ENCODE data around the gene DPP7. TPM values are rescaled to one million over a fixed set of nuclear protein-coding genes. Genes with fewer than 3 reads are reported as not detected.

The DPP7 gene
- total and polyA plus RNA-seq, 9 of the 15 experiments (the other 6 are each of a cell fraction or from before 2014, with no cell fraction given) = 0.99 to 365 (median 132) TPM

DNA sequence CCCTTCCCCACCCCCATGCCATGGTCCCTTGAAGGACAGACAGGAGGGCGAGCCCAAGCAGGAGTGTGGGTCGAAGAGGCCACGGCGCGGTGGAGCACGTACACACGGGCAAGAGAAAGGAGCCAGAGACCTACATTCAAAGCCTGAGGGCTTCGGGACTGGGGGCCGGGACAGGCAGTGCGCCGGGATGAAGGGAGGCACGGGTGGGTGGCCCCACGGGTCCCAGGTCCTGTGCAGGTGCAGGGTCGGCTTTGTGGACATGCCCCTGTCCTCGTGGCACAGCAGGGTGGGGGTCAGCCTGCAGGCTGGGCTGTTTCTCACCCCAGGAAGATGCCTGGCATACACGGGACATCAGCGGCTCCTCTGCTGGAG lies 45.5 kb upstream of the DPP7 start:
- no peak overlapping the region for H2AFZ ChIP-seq (ENCODE audit: low read depth, low read length)
- peaks cover 0 to 8% of the 10 kb centered on the region in 2 experiments; a peak in 2 of 5 replicates for H3K27me3 ChIP-seq (ENCODE audit: control insufficient read depth in 2 of 2, insufficient read depth in 2 of 2, low read length in 2 of 2)
- H3K9me3 ChIP-seq (replicated peaks; ENCODE audit: control insufficient read depth, insufficient read depth, low read depth, low read length) = no peaks in the 10 kb centered on the region
- intact Hi-C loops (cut with micrococcal nuclease) (no loop called here), in situ Hi-C loops (cut with MboI) (no loop called here)
- peak overlapping the region in 1 of 2 experiments; percentile 60; a peak in 1 of 4 replicates for H3K9ac ChIP-seq (ENCODE audit: insufficient read depth in 1 of 2, low read depth in 2 of 2, low read length in 2 of 2)
- no peaks in the 10 kb centered on the region for H3K36me3 ChIP-seq (ENCODE audit: control insufficient read depth, insufficient read depth, low read length)
- H3K4me1 ChIP-seq (replicated peaks in 1 of 2; ENCODE audit: control insufficient read depth in 2 of 2, insufficient read depth in 2 of 2, low read length in 2 of 2) = peaks cover 18 to 91% of the 10 kb centered on the region in 2 experiments; a peak in 4 of 5 replicates
- BruUV-seq (replicated peaks) = no TSS peak
- no peaks in the 10 kb centered on the region for H3K9me1 ChIP-seq (ENCODE audit: control insufficient read depth, insufficient read depth, low read length)
- H3K4me2 ChIP-seq (ENCODE audit: insufficient read depth, low read length) = no peak overlapping the region
- TF ChIP-seq SREBF2 (CRISPR knock-in tag; IDR thresholded peaks at IDR 0.05) (no peak), NFE2 (IDR thresholded peaks at IDR 0.05; ENCODE audit: low read depth) (no peak), HOXB6 (CRISPR knock-in tag; IDR thresholded peaks at IDR 0.05; ENCODE audit: borderline replicate concordance) (no peak), BRCA1 (IDR thresholded peaks at IDR 0.05) (no peak), BRCA1 (CRISPR knock-in tag; IDR thresholded peaks at IDR 0.05) (no peak), MYC (IDR thresholded peaks at IDR 0.05; ENCODE audit: low read depth, low read length) (no peak), MYC (CRISPR knock-in tag; IDR thresholded peaks at IDR 0.05; ENCODE audit: borderline replicate concordance, low read depth) (no peak), POLR2B (IDR thresholded peaks at IDR 0.05; ENCODE audit: low read depth, partially characterized antibody) (no peak), XRCC5 (IDR thresholded peaks at IDR 0.05; ENCODE audit: low read depth, low read length) (no peak), RHOXF2B (CRISPR knock-in tag; conservative IDR thresholded peaks at IDR 0.05) (no peak)
- TF ChIP-seq, protein P1, sequence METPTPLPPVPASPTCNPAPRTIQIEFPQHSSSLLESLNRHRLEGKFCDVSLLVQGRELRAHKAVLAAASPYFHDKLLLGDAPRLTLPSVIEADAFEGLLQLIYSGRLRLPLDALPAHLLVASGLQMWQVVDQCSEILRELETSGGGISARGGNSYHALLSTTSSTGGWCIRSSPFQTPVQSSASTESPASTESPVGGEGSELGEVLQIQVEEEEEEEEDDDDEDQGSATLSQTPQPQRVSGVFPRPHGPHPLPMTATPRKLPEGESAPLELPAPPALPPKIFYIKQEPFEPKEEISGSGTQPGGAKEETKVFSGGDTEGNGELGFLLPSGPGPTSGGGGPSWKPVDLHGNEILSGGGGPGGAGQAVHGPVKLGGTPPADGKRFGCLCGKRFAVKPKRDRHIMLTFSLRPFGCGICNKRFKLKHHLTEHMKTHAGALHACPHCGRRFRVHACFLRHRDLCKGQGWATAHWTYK (CRISPR knock-in tag; IDR thresholded peaks at IDR 0.05) = no peak
- TF ChIP-seq, protein P2, sequence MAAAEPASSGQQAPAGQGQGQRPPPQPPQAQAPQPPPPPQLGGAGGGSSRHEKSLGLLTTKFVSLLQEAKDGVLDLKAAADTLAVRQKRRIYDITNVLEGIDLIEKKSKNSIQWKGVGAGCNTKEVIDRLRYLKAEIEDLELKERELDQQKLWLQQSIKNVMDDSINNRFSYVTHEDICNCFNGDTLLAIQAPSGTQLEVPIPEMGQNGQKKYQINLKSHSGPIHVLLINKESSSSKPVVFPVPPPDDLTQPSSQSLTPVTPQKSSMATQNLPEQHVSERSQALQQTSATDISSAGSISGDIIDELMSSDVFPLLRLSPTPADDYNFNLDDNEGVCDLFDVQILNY (CRISPR knock-in tag; IDR thresholded peaks at IDR 0.05) = no peak
- TF ChIP-seq, protein P3, sequence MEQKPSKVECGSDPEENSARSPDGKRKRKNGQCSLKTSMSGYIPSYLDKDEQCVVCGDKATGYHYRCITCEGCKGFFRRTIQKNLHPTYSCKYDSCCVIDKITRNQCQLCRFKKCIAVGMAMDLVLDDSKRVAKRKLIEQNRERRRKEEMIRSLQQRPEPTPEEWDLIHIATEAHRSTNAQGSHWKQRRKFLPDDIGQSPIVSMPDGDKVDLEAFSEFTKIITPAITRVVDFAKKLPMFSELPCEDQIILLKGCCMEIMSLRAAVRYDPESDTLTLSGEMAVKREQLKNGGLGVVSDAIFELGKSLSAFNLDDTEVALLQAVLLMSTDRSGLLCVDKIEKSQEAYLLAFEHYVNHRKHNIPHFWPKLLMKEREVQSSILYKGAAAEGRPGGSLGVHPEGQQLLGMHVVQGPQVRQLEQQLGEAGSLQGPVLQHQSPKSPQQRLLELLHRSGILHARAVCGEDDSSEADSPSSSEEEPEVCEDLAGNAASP (IDR thresholded peaks at IDR 0.05) = no peak
- TF ChIP-seq, protein P4, sequence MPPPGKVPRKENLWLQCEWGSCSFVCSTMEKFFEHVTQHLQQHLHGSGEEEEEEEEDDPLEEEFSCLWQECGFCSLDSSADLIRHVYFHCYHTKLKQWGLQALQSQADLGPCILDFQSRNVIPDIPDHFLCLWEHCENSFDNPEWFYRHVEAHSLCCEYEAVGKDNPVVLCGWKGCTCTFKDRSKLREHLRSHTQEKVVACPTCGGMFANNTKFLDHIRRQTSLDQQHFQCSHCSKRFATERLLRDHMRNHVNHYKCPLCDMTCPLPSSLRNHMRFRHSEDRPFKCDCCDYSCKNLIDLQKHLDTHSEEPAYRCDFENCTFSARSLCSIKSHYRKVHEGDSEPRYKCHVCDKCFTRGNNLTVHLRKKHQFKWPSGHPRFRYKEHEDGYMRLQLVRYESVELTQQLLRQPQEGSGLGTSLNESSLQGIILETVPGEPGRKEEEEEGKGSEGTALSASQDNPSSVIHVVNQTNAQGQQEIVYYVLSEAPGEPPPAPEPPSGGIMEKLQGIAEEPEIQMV (tag; conservative IDR thresholded peaks at IDR 0.05; ENCODE audit: low read depth) = no peak
- TF ChIP-seq, protein P5, sequence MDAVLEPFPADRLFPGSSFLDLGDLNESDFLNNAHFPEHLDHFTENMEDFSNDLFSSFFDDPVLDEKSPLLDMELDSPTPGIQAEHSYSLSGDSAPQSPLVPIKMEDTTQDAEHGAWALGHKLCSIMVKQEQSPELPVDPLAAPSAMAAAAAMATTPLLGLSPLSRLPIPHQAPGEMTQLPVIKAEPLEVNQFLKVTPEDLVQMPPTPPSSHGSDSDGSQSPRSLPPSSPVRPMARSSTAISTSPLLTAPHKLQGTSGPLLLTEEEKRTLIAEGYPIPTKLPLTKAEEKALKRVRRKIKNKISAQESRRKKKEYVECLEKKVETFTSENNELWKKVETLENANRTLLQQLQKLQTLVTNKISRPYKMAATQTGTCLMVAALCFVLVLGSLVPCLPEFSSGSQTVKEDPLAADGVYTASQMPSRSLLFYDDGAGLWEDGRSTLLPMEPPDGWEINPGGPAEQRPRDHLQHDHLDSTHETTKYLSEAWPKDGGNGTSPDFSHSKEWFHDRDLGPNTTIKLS (IDR thresholded peaks at IDR 0.05; ENCODE audit: borderline replicate concordance, low read depth) = no peak
- no peaks in the 10 kb centered on the region for H3K79me2 ChIP-seq (ENCODE audit: control insufficient read depth, insufficient read depth, low read length)
- no peak for FAIRE-seq
- no peak overlapping the region for H3K4me3 ChIP-seq
- H4K20me1 ChIP-seq (replicated peaks; ENCODE audit: control insufficient read depth, insufficient read depth, low read length) = 0 out of 2 replicates have a peak, but pooled peaks cover 8% of the 10 kb centered on the region
- POLR2A ChIA-PET = no interaction called here
- 25% methylated on average over 17 of the region's 17 CpGs for WGBS (ENCODE audit: insufficient coverage, low coverage, missing lambda C conversion rate)
- H3K27ac ChIP-seq (ENCODE audit: extremely low read depth, low read depth, low read length) = no peak overlapping the region
- no peak for ATAC-seq
- DNase-seq (ENCODE audit: extremely low read depth in 1 of 4, low spot score in 3 of 4) = no peak
- CTCF ChIA-PET (ENCODE audit: low intra/inter-chr PET ratio) = no interaction called here

Data from K562 (cell line).